Muscle of arm (tissue), 12 donors: ENCODE measurements around the gene AOAH. TPM values are rescaled to one million over a fixed set of nuclear protein-coding genes. Genes with fewer than 3 reads are reported as not detected.

ENCODE experiments used
- DNase-seq: peaks from one replicate; pipeline ENCODE4 v3.0.0-alpha.2; 2013
- polyA plus RNA-seq, 12 donors: library from polyadenylated mRNA; unstranded; fragments of 120-200 nt; gene quantifications; one replicate each; pipeline ENCODE4 v1.2.1, GENCODE V29; 2013; ENCODE audit not compliant: insufficient read length in 12 of 12

The AOAH gene
- polyA plus RNA-seq, 12 donors = 2.4 to 11.4 (median 3.2) TPM; not detected in 2

GRCh38 chr7:36691983-36692382, 32.3 kb downstream of the AOAH start:
- no peak for DNase-seq

GRCh38 chr7:36690514-36691187, 33.6 kb downstream of the AOAH start:
- no peak for DNase-seq

GRCh38 chr7:36690041-36690440, 34.3 kb downstream of the AOAH start:
- DNase-seq = no peak

- DNase-seq = no peak
Measured at GRCh38 chr7:36686499-36686898, 37.8 kb downstream of the AOAH start.

GRCh38 chr7:36684954-36685353, 39.3 kb downstream of the AOAH start:
- DNase-seq = no peak

GRCh38 chr7:36683695-36684357, 40.5 kb downstream of the AOAH start:
- no peak for DNase-seq

GRCh38 chr7:36683111-36683510, 41.2 kb downstream of the AOAH start:
- no peak for DNase-seq

GRCh38 chr7:36682102-36682501, 42.2 kb downstream of the AOAH start:
- DNase-seq = no peak

GRCh38 chr7:36677769-36678437, 46.4 kb downstream of the AOAH start:
- no peak for DNase-seq

- no peak for DNase-seq
Measured at GRCh38 chr7:36673703-36674102, 50.6 kb downstream of the AOAH start.

GRCh38 chr7:36671432-36671829, 52.9 kb downstream of the AOAH start:
- DNase-seq = no peak

GRCh38 chr7:36670585-36671431, 53.5 kb downstream of the AOAH start:
- peak; percentile 45 for DNase-seq

GRCh38 chr7:36668750-36669149, 55.5 kb downstream of the AOAH start:
- no peak for DNase-seq

- DNase-seq = no peak
Measured at GRCh38 chr7:36668080-36668479, 56.2 kb downstream of the AOAH start.

GRCh38 chr7:36667007-36667745, 57.1 kb downstream of the AOAH start:
- DNase-seq = no peak

- no peak for DNase-seq
Measured at GRCh38 chr7:36663481-36663880, 60.8 kb downstream of the AOAH start.

GRCh38 chr7:36661135-36661840, 63.0 kb downstream of the AOAH start:
- no peak for DNase-seq

- no peak for DNase-seq
Measured at GRCh38 chr7:36659638-36660341, 64.5 kb downstream of the AOAH start.

GRCh38 chr7:36659172-36659516, 65.2 kb downstream of the AOAH start:
- DNase-seq = no peak
